DMS79 treated with DMSO at 0.1 percent for 48 hours (cell line): Measurements from ENCODE around the gene LACTBL1.

Experiments used
- DNase-seq: peaks from one replicate; lab custom pipeline; 2025; lab: John Stamatoyannopoulos, UW

The LACTBL1 gene

DNA sequence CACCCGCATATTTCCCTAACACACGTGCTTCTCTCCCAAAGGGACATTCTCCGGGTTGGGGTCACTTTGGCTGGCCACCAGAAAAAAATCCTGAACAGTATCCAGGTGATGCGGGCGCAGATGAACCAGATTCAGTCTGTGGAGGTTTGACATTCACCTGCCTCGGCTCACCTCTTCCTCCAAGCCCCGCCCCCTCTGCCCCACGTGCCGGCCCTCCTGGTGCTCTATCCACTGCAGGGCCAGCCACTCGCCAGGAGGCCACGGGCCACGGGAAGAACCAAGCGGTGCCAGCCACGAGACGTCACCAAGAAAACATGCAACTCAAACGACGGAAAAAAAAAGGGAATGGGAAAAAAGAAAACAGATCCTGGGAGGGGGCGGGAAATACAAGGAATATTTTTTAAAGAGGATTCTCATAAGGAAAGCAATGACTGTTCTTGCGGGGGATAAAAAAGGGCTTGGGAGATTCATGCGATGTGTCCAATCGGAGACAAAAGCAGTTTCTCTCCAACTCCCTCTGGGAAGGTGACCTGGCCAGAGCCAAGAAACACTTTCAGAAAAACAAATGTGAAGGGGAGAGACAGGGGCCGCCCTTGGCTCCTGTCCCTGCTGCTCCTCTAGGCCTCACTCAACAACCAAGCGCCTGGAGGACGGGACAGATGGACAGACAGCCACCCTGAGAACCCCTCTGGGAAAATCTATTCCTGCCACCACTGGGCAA, 59.1 kb downstream of the LACTBL1 start:
- no peak for DNase-seq

DNA sequence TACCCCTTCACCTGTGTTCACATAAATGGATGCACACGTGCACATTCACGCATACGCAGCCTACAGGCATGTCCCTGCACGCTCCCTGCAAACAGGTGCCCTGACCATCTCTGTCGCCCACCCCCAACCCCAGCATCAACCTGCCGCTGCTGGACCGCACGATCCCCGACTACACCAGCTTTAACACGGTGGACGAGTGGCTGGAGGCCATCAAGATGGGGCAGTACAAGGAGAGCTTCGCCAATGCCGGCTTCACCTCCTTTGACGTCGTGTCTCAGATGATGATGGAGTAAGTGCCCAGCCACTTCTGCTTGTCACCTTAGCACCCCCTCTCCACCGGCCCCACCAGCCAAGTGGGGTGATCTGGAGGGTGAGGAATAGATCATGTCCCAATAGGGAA, 60.4 kb downstream of the LACTBL1 start:
- DNase-seq, result no peak

DNA sequence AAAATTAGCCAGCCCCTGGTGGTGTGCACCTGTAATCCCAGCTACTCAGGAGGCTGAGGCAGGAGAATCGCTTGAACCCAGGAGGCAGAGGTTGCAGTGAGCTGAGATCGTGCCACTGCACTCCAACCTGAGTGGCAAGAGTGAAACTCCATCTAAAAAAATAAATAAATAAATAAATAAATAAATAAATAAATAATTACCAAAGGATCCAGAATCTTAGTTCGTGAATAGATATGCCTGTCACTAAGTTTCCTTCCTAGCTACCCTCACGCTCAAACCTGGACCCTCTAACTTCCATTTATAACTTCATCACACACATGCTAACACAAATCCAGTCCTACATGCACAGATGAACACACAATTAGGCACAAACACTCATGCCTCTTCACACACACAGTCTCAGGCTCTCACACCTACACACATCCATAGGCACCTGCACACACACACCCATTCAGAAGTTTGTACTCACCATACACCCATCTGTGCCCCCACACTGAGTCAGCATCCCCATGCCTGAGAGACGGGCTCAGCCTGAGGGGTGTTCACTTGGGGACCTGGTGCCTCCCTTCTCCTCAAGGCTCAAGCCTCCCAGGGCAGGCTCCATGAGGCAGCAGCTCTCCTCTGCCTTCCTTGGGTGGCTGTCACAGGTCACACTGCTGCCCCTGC, 61.5 kb downstream of the LACTBL1 start:
- no peak for DNase-seq

DNA sequence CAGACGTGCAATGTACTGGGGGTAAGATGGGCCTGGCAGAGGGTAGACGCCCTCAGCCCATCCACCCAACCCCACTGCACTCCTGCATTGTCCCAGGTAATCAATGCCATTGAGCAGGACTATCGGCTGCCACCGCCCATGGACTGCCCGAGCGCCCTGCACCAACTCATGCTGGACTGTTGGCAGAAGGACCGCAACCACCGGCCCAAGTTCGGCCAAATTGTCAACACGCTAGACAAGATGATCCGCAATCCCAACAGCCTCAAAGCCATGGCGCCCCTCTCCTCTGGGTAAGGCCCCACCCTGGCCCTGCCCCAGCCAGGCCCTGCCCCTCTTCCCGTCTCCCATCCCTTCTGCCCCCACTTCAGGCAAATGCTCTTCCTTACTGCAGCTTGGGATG, 62.4 kb downstream of the LACTBL1 start:
- DNase-seq, result no peak

DNA sequence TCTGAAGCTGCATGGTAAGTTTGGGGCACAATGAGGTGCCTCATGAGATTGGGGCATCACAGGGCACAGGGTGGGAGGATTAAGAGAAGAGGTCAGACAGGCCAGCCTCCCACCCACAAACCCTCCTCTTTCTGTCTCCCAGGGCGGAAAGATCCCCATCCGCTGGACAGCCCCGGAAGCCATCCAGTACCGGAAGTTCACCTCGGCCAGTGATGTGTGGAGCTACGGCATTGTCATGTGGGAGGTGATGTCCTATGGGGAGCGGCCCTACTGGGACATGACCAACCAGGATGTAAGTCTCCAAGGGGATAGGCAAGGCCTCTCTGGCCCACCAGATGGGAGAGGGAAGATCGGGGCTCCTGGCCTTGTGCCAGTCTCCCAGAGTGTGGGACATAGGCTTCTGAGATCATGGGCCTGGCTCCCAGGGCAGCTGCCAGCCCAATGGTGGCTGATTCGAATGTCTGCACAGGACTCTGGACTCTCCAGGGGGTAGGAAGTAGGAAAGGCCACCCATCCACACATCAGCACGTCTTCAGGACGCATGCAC, 63.7 kb downstream of the LACTBL1 start:
- no peak for DNase-seq

DNA sequence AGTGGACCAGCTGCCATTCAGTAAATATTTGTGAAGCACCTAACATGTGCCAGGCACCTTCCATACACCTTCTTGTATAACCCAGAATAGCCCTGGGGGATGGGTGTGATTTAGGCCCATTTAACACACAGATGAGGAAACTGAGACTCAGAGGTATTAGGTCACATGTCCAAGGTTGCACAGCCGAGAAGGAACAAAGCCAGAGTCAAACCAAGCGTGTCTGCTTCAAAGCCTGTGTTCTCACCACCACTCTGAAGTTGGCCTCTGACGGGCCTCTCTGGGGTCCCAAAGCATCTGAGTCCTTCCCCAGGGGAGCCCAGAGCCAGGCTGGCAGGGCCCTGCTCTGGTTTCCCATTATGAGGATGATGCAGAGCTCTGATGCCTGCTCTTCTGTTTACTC, 65.1 kb downstream of the LACTBL1 start:
- DNase-seq, result no peak

DNA sequence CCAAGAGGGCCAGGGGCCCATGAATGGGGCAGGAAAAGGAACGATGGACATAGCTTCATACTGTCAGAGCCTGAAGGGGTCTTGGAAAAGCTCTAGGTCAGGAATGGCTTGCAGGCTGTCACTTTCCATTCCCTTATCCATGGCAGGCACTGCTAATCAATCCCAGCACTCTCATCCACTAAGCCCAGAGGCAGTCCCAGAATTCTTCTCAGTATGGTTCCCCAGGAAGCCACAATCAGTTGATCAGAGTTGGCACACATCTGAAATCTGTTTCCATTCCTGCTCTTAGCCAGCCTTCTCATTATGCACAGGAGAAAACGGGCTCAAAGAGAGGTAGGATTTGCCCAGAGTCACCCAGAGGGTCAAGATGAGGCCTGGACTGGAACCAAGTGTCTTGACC, 65.7 kb downstream of the LACTBL1 start:
- no peak for DNase-seq

DNA sequence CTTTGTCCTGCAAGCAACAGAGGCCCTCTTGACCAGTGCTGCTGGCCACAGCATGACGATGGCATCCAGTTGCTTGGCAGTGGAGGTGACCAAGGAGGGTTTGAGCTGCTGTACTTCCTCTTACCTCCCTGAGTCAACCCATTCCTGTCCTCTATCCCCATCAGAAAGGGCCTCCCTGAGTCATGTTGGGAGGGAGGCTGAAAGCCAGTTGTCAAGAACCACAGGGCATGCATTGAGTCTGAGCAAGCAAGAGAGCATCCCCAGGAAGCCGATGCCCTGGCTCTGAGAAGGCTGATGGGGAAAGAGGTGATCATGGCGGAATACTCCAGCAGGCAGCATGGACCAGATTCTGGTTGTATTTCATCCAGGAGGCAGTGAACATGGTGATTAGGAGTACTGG, 69.6 kb downstream of the LACTBL1 start:
- DNase-seq, result no peak
